ENCODE measurements around the gene CACNA1A.

DNA sequence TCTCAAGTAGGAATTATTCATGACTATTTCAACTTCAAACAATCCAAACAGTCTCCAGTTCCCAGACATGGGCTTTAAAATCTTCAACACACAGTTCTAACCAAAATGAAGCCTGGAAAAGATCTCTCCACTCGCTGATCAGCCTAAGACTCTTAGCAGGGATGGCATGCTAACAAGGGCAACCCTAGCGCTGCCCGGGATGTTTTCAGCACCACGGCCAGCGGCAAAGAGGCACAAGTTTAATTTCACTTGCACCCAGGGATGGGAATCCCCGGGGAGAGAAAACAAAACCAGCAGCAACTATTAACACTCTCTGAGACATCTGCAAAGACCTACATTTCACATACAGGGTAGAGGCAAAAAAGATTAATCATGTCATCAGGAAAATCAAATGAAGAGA lies 43.0 kb downstream of the CACNA1A start:
- TF ChIP-seq POLR2A (IDR thresholded peaks at IDR 0.05), result no peak
- TF ChIP-seq, protein P1, sequence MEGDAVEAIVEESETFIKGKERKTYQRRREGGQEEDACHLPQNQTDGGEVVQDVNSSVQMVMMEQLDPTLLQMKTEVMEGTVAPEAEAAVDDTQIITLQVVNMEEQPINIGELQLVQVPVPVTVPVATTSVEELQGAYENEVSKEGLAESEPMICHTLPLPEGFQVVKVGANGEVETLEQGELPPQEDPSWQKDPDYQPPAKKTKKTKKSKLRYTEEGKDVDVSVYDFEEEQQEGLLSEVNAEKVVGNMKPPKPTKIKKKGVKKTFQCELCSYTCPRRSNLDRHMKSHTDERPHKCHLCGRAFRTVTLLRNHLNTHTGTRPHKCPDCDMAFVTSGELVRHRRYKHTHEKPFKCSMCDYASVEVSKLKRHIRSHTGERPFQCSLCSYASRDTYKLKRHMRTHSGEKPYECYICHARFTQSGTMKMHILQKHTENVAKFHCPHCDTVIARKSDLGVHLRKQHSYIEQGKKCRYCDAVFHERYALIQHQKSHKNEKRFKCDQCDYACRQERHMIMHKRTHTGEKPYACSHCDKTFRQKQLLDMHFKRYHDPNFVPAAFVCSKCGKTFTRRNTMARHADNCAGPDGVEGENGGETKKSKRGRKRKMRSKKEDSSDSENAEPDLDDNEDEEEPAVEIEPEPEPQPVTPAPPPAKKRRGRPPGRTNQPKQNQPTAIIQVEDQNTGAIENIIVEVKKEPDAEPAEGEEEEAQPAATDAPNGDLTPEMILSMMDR (IDR thresholded peaks at IDR 0.05), result no peak
